HEK293 (cell line): ENCODE data around the gene MUC20.
"Not testable (repeated sequence)": the region's sequence is repeated elsewhere in the genome, so short reads cannot be mapped to it uniquely, and the experiment has no call there.

Source experiments
- CTCF ChIA-PET: fragments of 350-600 bp; formaldehyde crosslinking; extraction: SDS; loops from one replicate; lab custom pipeline; 2021; ENCODE audit warnings: antibody characterized with exemption; lab: Yijun Ruan, JAX
- POLR2A ChIA-PET: fragments of 300-600 bp; formaldehyde crosslinking; extraction: SDS; loops from one replicate; lab custom pipeline; 2020; ENCODE audit warnings: antibody characterized with exemption, inconsistent platforms; lab: Yijun Ruan, JAX
- H3K27ac ChIP-seq: fragments of 200-500 bp; sonication (Bioruptor generic); 2 replicates; pipeline ENCODE4 v1.5.1; 2014; ENCODE audit warnings: low read depth, low read length, control low read depth, inconsistent platforms; ENCODE audit errors: extremely low read depth
- H3K36me3 ChIP-seq, 2 experiments: fragments of 200-500 bp in 1 of 2; sonication (Bioruptor generic) in 1 of 2; 1 replicate in 1 of 2; 2 replicates in 1 of 2; pipeline ENCODE4 v1.5.1; 2014 to 2017; ENCODE audit warnings: inconsistent platforms in 2 of 2, low read length in 2 of 2; ENCODE audit not compliant: control insufficient read depth in 2 of 2, insufficient read depth in 1 of 2
- H3K4me1 ChIP-seq: fragments of 200-500 bp; sonication (Bioruptor generic); 2 replicates; pipeline ENCODE4 v1.5.1; 2014; ENCODE audit warnings: mild to moderate bottlenecking, low read length, inconsistent platforms; ENCODE audit not compliant: control insufficient read depth, insufficient read depth
- H3K4me3 ChIP-seq: 2 replicates; pipeline ENCODE4 v1.5.1; 2011; ENCODE audit warnings: low read depth, mild to moderate bottlenecking, control low read depth, low read length, moderate library complexity
- H3K9me3 ChIP-seq: fragments of 200-500 bp; sonication (Bioruptor generic); 2 replicates; pipeline ENCODE4 v1.5.1; 2014; ENCODE audit warnings: low read depth, low read length, inconsistent platforms; ENCODE audit not compliant: control insufficient read depth, insufficient read depth
- BCL11A ChIP-seq: fragments of 450-650 bp; formaldehyde crosslinking; IDR thresholded peaks from 2 replicates; pipeline ENCODE4 v1.5.1; 2016; ENCODE audit warnings: low read depth, missing biosample characterization, missing genetic modification characterization
- GLI2 ChIP-seq: fragments of 450-650 bp; formaldehyde crosslinking; IDR thresholded peaks from 2 replicates; pipeline ENCODE4; 2017; ENCODE audit warnings: missing biosample characterization, missing genetic modification characterization, low read depth, borderline replicate concordance
- PBX3 ChIP-seq: sonication (generic); formaldehyde crosslinking; IDR thresholded peaks from 2 replicates; pipeline ENCODE4 v1.8.1; 2022; ENCODE audit warnings: mild to moderate bottlenecking, moderate library complexity, missing genetic modification reagents
- SETDB1 ChIP-seq: IDR thresholded peaks from one replicate; pipeline ENCODE4 v1.6.1; 2017; ENCODE audit warnings: mild to moderate bottlenecking, low read length, moderate library complexity, mixed read lengths; ENCODE audit not compliant: insufficient read length
- WT1 ChIP-seq: fragments of 450-650 bp; formaldehyde crosslinking; IDR thresholded peaks from 2 replicates; pipeline ENCODE4 v1.5.1; 2016; ENCODE audit warnings: missing biosample characterization, missing genetic modification characterization
- ZBTB48 ChIP-seq: fragments of 450-650 bp; formaldehyde crosslinking; IDR thresholded peaks from 2 replicates; pipeline ENCODE4 v1.5.1; 2016; ENCODE audit warnings: missing biosample characterization, missing genetic modification characterization
- ZBTB8A ChIP-seq: fragments of 450-650 bp; formaldehyde crosslinking; IDR thresholded peaks from 2 replicates; pipeline ENCODE4 v1.5.1; 2016; ENCODE audit warnings: missing biosample characterization, missing genetic modification characterization
- ZFP3 ChIP-seq: fragments of 450-650 bp; formaldehyde crosslinking; IDR thresholded peaks from 2 replicates; pipeline ENCODE4 v1.5.1; 2016; ENCODE audit warnings: low read depth, missing biosample characterization, missing genetic modification characterization
- ZFP69B ChIP-seq: fragments of 450-650 bp; formaldehyde crosslinking; IDR thresholded peaks from 2 replicates; pipeline ENCODE4 v1.5.1; 2016; ENCODE audit warnings: missing biosample characterization, missing genetic modification characterization
- ZIC2 ChIP-seq: fragments of 450-650 bp; formaldehyde crosslinking; IDR thresholded peaks from 2 replicates; pipeline ENCODE4 v1.5.1; 2016; ENCODE audit warnings: missing biosample characterization, missing genetic modification characterization
- ZNF121 ChIP-seq: fragments of 450-650 bp; formaldehyde crosslinking; IDR thresholded peaks from 2 replicates; pipeline ENCODE4 v1.5.1; 2016; ENCODE audit warnings: missing biosample characterization, missing genetic modification characterization
- ZNF133 ChIP-seq: fragments of 450-650 bp; formaldehyde crosslinking; IDR thresholded peaks from 2 replicates; pipeline ENCODE4 v1.5.1; 2016; ENCODE audit warnings: missing biosample characterization, missing genetic modification characterization
- ZNF221 ChIP-seq: fragments of 450-650 bp; formaldehyde crosslinking; IDR thresholded peaks from 2 replicates; pipeline ENCODE4 v1.5.1; 2017; ENCODE audit warnings: missing biosample characterization, missing genetic modification characterization, borderline replicate concordance
- ZNF24 ChIP-seq: fragments of 450-650 bp; formaldehyde crosslinking; IDR thresholded peaks from 2 replicates; pipeline ENCODE4 v1.5.1; 2016; ENCODE audit warnings: missing biosample characterization, missing genetic modification characterization
- ZNF311 ChIP-seq: fragments of 450-650 bp; formaldehyde crosslinking; IDR thresholded peaks from 2 replicates; pipeline ENCODE4 v1.5.1; 2017; ENCODE audit warnings: missing biosample characterization, missing genetic modification characterization, borderline replicate concordance
- ZNF341 ChIP-seq: fragments of 450-650 bp; formaldehyde crosslinking; IDR thresholded peaks from 2 replicates; pipeline ENCODE4; 2016; ENCODE audit warnings: low read depth, missing biosample characterization, missing genetic modification characterization
- ZNF394 ChIP-seq: fragments of 450-650 bp; formaldehyde crosslinking; IDR thresholded peaks from 2 replicates; pipeline ENCODE4 v1.5.1; 2016; ENCODE audit warnings: missing biosample characterization, missing genetic modification characterization, mild to moderate bottlenecking, moderate library complexity, borderline replicate concordance
- ZNF416 ChIP-seq: fragments of 450-650 bp; formaldehyde crosslinking; IDR thresholded peaks from 2 replicates; pipeline ENCODE4 v1.5.1; 2016; ENCODE audit warnings: missing biosample characterization, missing genetic modification characterization
- ZNF501 ChIP-seq: fragments of 450-650 bp; formaldehyde crosslinking; IDR thresholded peaks from 2 replicates; pipeline ENCODE4 v1.5.1; 2016; ENCODE audit warnings: missing biosample characterization, missing genetic modification characterization
- ZNF561 ChIP-seq: fragments of 450-650 bp; IDR thresholded peaks from 2 replicates; pipeline ENCODE4 v1.5.1; 2018; ENCODE audit warnings: missing biosample characterization, missing genetic modification characterization, borderline replicate concordance
- ZNF626 ChIP-seq: fragments of 450-650 bp; sonication (Bioruptor Pico); formaldehyde crosslinking; IDR thresholded peaks from 2 replicates; pipeline ENCODE4 v1.5.1; 2018; ENCODE audit warnings: missing biosample characterization, missing genetic modification characterization, inconsistent platforms
- ZNF645 ChIP-seq: fragments of 450-650 bp; formaldehyde crosslinking; IDR thresholded peaks from 2 replicates; pipeline ENCODE4; 2016; ENCODE audit warnings: missing biosample characterization, missing genetic modification characterization
- ZNF677 ChIP-seq: fragments of 450-650 bp; IDR thresholded peaks from 2 replicates; pipeline ENCODE4 v1.5.0; 2018; ENCODE audit warnings: missing biosample characterization, mild to moderate bottlenecking, missing genetic modification characterization, moderate library complexity
- ZNF701 ChIP-seq: fragments of 450-650 bp; formaldehyde crosslinking; IDR thresholded peaks from 2 replicates; pipeline ENCODE4 v1.5.1; 2016; ENCODE audit warnings: missing biosample characterization, missing genetic modification characterization
- ZNF747 ChIP-seq: fragments of 450-650 bp; formaldehyde crosslinking; IDR thresholded peaks from 2 replicates; pipeline ENCODE4 v1.5.1; 2016; ENCODE audit warnings: missing biosample characterization, missing genetic modification characterization
- ZNF777 ChIP-seq: fragments of 450-650 bp; formaldehyde crosslinking; IDR thresholded peaks from 2 replicates; pipeline ENCODE4 v1.5.1; 2017; ENCODE audit warnings: missing biosample characterization, missing genetic modification characterization, borderline replicate concordance
- ZNF792 ChIP-seq: fragments of 450-650 bp; formaldehyde crosslinking; IDR thresholded peaks from 2 replicates; pipeline ENCODE4 v1.5.1; 2016; ENCODE audit warnings: missing biosample characterization, missing genetic modification characterization

The MUC20 gene

DNA sequence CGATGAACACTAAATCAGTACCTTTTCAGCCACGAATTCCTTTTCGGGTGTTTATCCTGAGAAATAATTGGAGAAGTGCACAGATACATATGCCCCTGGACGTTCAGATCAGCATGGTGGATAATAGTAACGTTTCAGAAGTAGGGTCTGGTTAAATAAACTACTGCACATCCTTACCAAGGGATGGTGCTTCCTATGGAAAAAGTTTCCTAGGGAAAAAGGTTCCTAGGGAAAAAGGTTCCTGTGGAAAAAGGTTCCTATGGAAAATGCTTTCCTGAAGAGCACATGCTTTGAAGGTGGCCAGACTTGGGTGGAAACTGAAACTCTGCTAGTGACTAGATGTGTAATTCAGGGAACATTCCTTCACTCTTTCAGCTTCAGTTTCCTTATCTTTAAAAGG, 28.3 kb downstream of the MUC20 start:
- H3K9me3 ChIP-seq, H3K27ac ChIP-seq, H3K4me1 ChIP-seq, CTCF ChIA-PET, POLR2A ChIA-PET, H3K36me3 ChIP-seq, H3K4me3 ChIP-seq: not testable (repeated sequence)

DNA sequence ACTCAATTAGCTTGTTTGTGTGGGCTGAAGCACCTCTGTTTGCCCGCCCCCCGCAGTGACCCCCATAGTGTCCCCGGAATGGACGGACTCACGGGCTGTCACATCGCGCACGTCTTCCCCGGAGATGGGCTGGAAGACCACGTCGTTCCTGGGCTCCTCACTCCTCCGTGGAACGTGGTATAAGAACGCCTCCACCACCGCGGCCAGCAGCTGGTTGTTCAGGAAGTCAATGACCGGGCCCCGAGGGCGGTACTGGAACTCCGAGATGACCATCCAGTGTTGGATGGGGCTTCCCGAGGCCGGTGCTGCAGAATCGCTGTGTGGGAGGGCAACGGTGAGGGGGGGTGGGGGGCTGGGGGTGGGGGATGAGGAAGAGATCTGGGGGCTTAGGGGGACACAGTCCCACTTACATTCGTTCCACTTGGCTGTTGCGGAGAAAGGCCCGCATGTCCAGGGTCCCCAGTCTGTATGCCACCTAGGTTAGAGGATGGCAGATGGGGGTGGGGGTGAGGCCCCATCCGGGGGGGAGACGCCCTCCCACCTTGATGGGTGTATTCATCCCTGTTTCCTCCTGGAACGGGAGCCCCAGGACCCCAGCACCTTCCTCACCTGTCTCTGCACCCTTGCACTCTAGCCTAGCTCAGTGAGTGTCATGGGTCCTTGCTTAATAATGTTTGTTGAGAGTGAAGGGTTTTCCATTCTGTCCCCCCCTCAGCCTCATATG, 30.2 kb downstream of the MUC20 start:
- no peak overlapping the region for H3K27ac ChIP-seq
- no peaks in the 10 kb centered on the region for H3K4me1 ChIP-seq
- no peaks in the 10 kb centered on the region for H3K9me3 ChIP-seq
- H3K36me3 ChIP-seq = no peaks in the 10 kb centered on the region
- H3K4me3 ChIP-seq = no peak overlapping the region
- POLR2A ChIA-PET = no interaction called here
- TF ChIP-seq ZNF777 = no peak
- no peak for TF ChIP-seq ZNF133 (tag by site-specific recombination)
- TF ChIP-seq ZBTB48 = no peak
- TF ChIP-seq ZNF311 (tag by site-specific recombination) = no peak
- no peak for TF ChIP-seq SETDB1
- no peak for TF ChIP-seq ZNF394 (tag by site-specific recombination)
- no peak for TF ChIP-seq ZNF24 (tag by site-specific recombination)
- TF ChIP-seq ZNF677 (tag by site-specific recombination) = no peak
- no peak for TF ChIP-seq ZNF416 (tag by site-specific recombination)
- no peak for TF ChIP-seq ZNF645 (tag by site-specific recombination)
- TF ChIP-seq ZNF701 = no peak
- no peak for TF ChIP-seq ZNF121 (tag by site-specific recombination)
- TF ChIP-seq ZNF792 (tag by site-specific recombination) = no peak
- CTCF ChIA-PET = no interaction called here

DNA sequence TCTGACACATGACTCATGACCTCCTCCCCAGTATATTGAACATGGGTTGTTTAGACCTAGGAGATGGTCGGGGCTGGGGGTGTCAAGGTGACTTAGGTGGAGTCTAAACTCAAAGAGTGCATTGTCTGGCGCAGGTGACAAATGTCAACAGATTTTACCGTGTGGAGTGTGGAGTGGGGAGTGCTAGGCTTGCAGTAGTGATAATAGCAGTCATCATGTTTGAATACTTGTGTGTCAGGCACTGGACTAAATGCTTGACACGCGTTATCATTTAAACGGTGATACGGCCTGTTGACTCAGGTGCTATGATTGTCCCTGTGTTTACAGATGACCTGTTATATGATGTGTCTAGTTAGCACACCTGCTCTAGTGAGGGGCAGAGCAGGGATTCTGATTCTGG, 30.8 kb downstream of the MUC20 start:
- no peak for TF ChIP-seq ZNF341 (tag by site-specific recombination)
- no peak for TF ChIP-seq ZNF747 (tag by site-specific recombination)
- no peak for TF ChIP-seq BCL11A (tag by site-specific recombination)
- TF ChIP-seq ZIC2 = no peak
- no peak for TF ChIP-seq PBX3 (CRISPR knock-in tag)
- no peak for TF ChIP-seq ZFP69B
- TF ChIP-seq ZFP3 (tag by site-specific recombination) = no peak
- no peak for TF ChIP-seq GLI2 (tag by site-specific recombination)
- TF ChIP-seq ZBTB8A (tag by site-specific recombination) = no peak
- TF ChIP-seq ZNF626 (tag by site-specific recombination) = no peak
- TF ChIP-seq ZNF221 (tag by site-specific recombination) = no peak
- no peak for TF ChIP-seq ZNF561 (tag by site-specific recombination)
- no peak for TF ChIP-seq WT1 (tag by site-specific recombination)
- no peak for TF ChIP-seq ZNF501 (tag by site-specific recombination)
- POLR2A ChIA-PET = no interaction called here
- no peak overlapping the region for H3K4me3 ChIP-seq
- no peaks in the 10 kb centered on the region for H3K36me3 ChIP-seq
- no peaks in the 10 kb centered on the region for H3K4me1 ChIP-seq
- no peak overlapping the region for H3K27ac ChIP-seq
- no peaks in the 10 kb centered on the region for H3K9me3 ChIP-seq
- CTCF ChIA-PET = no interaction called here
